ENCODE data around the gene TEX38.

DNA sequence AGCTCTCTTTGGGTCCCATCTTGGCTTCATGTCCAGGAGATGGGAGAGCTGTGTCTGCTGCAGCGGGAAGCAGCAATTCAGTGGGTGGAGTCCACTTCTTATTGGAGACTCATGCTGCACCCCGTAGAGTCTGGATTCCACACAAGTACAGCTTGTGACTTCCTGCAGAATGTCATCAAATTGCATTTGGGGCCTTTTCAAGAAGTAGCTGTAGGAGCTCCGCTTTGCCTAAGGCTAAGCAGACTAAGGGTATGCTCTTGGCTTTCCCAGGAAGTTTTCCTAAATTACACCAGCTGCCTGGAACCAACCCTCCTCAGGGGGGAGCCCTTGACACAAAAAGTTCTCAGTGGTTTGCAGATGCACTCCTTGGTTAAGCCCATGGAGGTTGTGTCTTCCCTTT is 49.3 kb upstream of the TEX38 start:
- TF ChIP-seq EP300 (IDR thresholded peaks at IDR 0.05; ENCODE audit: borderline replicate concordance): no peak
- no peak for TF ChIP-seq YY1 (IDR thresholded peaks at IDR 0.05; ENCODE audit: low read depth)
- TF ChIP-seq TAF1 (IDR thresholded peaks at IDR 0.05; ENCODE audit: low read depth): no peak
- TF ChIP-seq, protein P1, sequence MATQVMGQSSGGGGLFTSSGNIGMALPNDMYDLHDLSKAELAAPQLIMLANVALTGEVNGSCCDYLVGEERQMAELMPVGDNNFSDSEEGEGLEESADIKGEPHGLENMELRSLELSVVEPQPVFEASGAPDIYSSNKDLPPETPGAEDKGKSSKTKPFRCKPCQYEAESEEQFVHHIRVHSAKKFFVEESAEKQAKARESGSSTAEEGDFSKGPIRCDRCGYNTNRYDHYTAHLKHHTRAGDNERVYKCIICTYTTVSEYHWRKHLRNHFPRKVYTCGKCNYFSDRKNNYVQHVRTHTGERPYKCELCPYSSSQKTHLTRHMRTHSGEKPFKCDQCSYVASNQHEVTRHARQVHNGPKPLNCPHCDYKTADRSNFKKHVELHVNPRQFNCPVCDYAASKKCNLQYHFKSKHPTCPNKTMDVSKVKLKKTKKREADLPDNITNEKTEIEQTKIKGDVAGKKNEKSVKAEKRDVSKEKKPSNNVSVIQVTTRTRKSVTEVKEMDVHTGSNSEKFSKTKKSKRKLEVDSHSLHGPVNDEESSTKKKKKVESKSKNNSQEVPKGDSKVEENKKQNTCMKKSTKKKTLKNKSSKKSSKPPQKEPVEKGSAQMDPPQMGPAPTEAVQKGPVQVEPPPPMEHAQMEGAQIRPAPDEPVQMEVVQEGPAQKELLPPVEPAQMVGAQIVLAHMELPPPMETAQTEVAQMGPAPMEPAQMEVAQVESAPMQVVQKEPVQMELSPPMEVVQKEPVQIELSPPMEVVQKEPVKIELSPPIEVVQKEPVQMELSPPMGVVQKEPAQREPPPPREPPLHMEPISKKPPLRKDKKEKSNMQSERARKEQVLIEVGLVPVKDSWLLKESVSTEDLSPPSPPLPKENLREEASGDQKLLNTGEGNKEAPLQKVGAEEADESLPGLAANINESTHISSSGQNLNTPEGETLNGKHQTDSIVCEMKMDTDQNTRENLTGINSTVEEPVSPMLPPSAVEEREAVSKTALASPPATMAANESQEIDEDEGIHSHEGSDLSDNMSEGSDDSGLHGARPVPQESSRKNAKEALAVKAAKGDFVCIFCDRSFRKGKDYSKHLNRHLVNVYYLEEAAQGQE (IDR thresholded peaks at IDR 0.05; ENCODE audit: low read depth): no peak
- peak; percentile 71 for TF ChIP-seq RAD21 (IDR thresholded peaks at IDR 0.05; ENCODE audit: low read depth)
- TF ChIP-seq NFIC (IDR thresholded peaks at IDR 0.05): no peak
- no peak for TF ChIP-seq CEBPB (IDR thresholded peaks at IDR 0.05)
- TF ChIP-seq CREB1 (IDR thresholded peaks at IDR 0.05; ENCODE audit: low read depth): no peak

Measured in Ishikawa (cell line).